ENCODE measurements around the gene EFHB. TPM values are rescaled to one million over a fixed set of nuclear protein-coding genes. Genes with fewer than 3 reads are reported as not detected.
"Not testable (repeated sequence)": the region's sequence is repeated elsewhere in the genome, so short reads cannot be mapped to it uniquely, and the experiment has no call there.

Gene EFHB
- total RNA-seq, 1 experiment from 2014 or later = 0.30 TPM

- H3K4me2 ChIP-seq (ENCODE audit: low read length) = no peak overlapping the region
- no TSS peak for BruUV-seq (replicated peaks)
- H3K36me3 ChIP-seq (ENCODE audit: control insufficient read depth in 1 of 2, insufficient read depth in 2 of 2, low read length in 2 of 2) = no peaks in the 10 kb centered on the region
- TF ChIP-seq SRF (IDR thresholded peaks at IDR 0.05; ENCODE audit: low read depth) (no peak), YY1 (IDR thresholded peaks at IDR 0.05; ENCODE audit: extremely low read depth, insufficient replicate concordance, low read depth, low read length) (no peak), POLR2AphosphoS5 (IDR thresholded peaks at IDR 0.05; ENCODE audit: low read depth, low read length) (no peak), ZNF274 (IDR thresholded peaks at IDR 0.05; ENCODE audit: low read depth, low read length) (no peak), ELF1 (IDR thresholded peaks at IDR 0.05; ENCODE audit: borderline replicate concordance, low read depth) (no peak), EZH2 (IDR thresholded peaks at IDR 0.05) (no peak), SIN3A (IDR thresholded peaks at IDR 0.05; ENCODE audit: low read depth) (no peak)
- no peaks in the 10 kb centered on the region for H3K79me2 ChIP-seq (ENCODE audit: insufficient read depth, low read length)
- no peak overlapping the region for H3K27ac ChIP-seq (ENCODE audit: low read depth, low read length)
- H3K9me2 ChIP-seq (ENCODE audit: insufficient read depth) = no peaks in the 10 kb centered on the region
- POLR2A ChIA-PET = no interaction called here
- intact Hi-C loops (cut with micrococcal nuclease) = no loop called here
- no peak overlapping the region for H3K9ac ChIP-seq (ENCODE audit: low read length)
- H3K9me3 ChIP-seq (ENCODE audit: control insufficient read depth in 1 of 2, insufficient read depth in 1 of 2, low read depth in 1 of 2, low read length in 2 of 2) = no peaks in the 10 kb centered on the region
- no peaks in the 10 kb centered on the region for H3K4me1 ChIP-seq (ENCODE audit: control insufficient read depth in 1 of 2, insufficient read depth in 2 of 2, low read length in 2 of 2)
- no peak overlapping the region for H3K4me3 ChIP-seq (replicated peaks in 1 of 2; ENCODE audit: low read depth in 1 of 2, low read length in 2 of 2)
- H4K20me1 ChIP-seq (ENCODE audit: insufficient read depth) = no peaks in the 10 kb centered on the region
- RAD21 ChIA-PET (ENCODE audit: low non-redundant PET in 1 of 2, low total read pairs in 2 of 2, uncharacterized antibody in 2 of 2, unreplicated experiment in 2 of 2) = no interaction called here
- no peaks in the 10 kb centered on the region for H3K27me3 ChIP-seq (ENCODE audit: insufficient read depth, low read length)
- CTCF ChIA-PET = no interaction called here
- H2AFZ ChIP-seq (ENCODE audit: low read depth, low read length, poor library complexity, severe bottlenecking) = no peak overlapping the region
- DNase-seq (ENCODE audit: low read depth, low spot score) = no peak
- ATAC-seq = no peak
Observed at GRCh38 chr3:19901918-19902317, 32.1 kb downstream of the EFHB start.

- Histone ChIP-seq H3K4me1 (ENCODE audit: control insufficient read depth in 1 of 2, insufficient read depth in 2 of 2, low read length in 2 of 2) (no peaks in the 10 kb centered on the region), H3K4me2 (ENCODE audit: low read length) (no peak overlapping the region), H3K9me3 (ENCODE audit: control insufficient read depth in 1 of 2, insufficient read depth in 1 of 2, low read depth in 1 of 2, low read length in 2 of 2) (no peaks in the 10 kb centered on the region), H4K20me1 (ENCODE audit: insufficient read depth) (no peaks in the 10 kb centered on the region), H2AFZ (ENCODE audit: low read depth, low read length, poor library complexity, severe bottlenecking) (peak overlapping the region; percentile 45), H3K79me2 (ENCODE audit: insufficient read depth, low read length) (no peaks in the 10 kb centered on the region), H3K27ac (ENCODE audit: low read depth, low read length) (no peak overlapping the region), H3K27me3 (ENCODE audit: insufficient read depth, low read length) (no peaks in the 10 kb centered on the region), H3K36me3 (ENCODE audit: control insufficient read depth in 1 of 2, insufficient read depth in 2 of 2, low read length in 2 of 2) (no peaks in the 10 kb centered on the region), H3K4me3 (replicated peaks in 1 of 2; ENCODE audit: low read depth in 1 of 2, low read length in 2 of 2) (no peak overlapping the region), H3K9ac (ENCODE audit: low read length) (no peak overlapping the region), H3K9me2 (ENCODE audit: insufficient read depth) (no peaks in the 10 kb centered on the region)
- no TSS peak for BruUV-seq (replicated peaks)
- DNase-seq (ENCODE audit: low read depth, low spot score) = no peak
- ChIA-PET POLR2A (no interaction called here), CTCF (no interaction called here), RAD21 (ENCODE audit: low non-redundant PET in 1 of 2, low total read pairs in 2 of 2, uncharacterized antibody in 2 of 2, unreplicated experiment in 2 of 2) (no interaction called here)
- intact Hi-C loops (cut with micrococcal nuclease) = no loop called here
- ATAC-seq = no peak
- TF ChIP-seq CBX3 (IDR thresholded peaks at IDR 0.05; ENCODE audit: low read depth) = no peak
- 0 out of 2 replicates have a peak, but pooled peaks have one; percentile 3 for TF ChIP-seq RAD21 (IDR thresholded peaks at IDR 0.05; ENCODE audit: low read depth)
Observed at GRCh38 chr3:19901337-19901736, 32.7 kb downstream of the EFHB start.

GRCh38 chr3:19899833-19900232 lies 34.2 kb downstream of the EFHB start:
- H2AFZ ChIP-seq (ENCODE audit: low read depth, low read length, poor library complexity, severe bottlenecking); BruUV-seq (replicated peaks); H3K9me2 ChIP-seq (ENCODE audit: insufficient read depth); H3K27ac ChIP-seq (ENCODE audit: low read depth, low read length); H3K9ac ChIP-seq (ENCODE audit: low read length); intact Hi-C loops (cut with micrococcal nuclease); H3K79me2 ChIP-seq (ENCODE audit: insufficient read depth, low read length); H3K4me1 ChIP-seq (ENCODE audit: control insufficient read depth in 1 of 2, insufficient read depth in 2 of 2, low read length in 2 of 2); RAD21 ChIA-PET (ENCODE audit: low non-redundant PET in 1 of 2, low total read pairs in 2 of 2, uncharacterized antibody in 2 of 2, unreplicated experiment in 2 of 2); H3K36me3 ChIP-seq (ENCODE audit: control insufficient read depth in 1 of 2, insufficient read depth in 2 of 2, low read length in 2 of 2); CTCF ChIA-PET; H3K9me3 ChIP-seq (ENCODE audit: control insufficient read depth in 1 of 2, insufficient read depth in 1 of 2, low read depth in 1 of 2, low read length in 2 of 2); H3K4me2 ChIP-seq (ENCODE audit: low read length); POLR2A ChIA-PET; H3K27me3 ChIP-seq (ENCODE audit: insufficient read depth, low read length); H3K4me3 ChIP-seq (replicated peaks in 1 of 2; ENCODE audit: low read depth in 1 of 2, low read length in 2 of 2); H4K20me1 ChIP-seq (ENCODE audit: insufficient read depth); ATAC-seq; DNase-seq (ENCODE audit: low read depth, low spot score): not testable (repeated sequence)
